ENCODE data around the gene DEFB131A.
"Not testable (repeated sequence)": the region's sequence is repeated elsewhere in the genome, so short reads cannot be mapped to it uniquely, and the experiment has no call there.

DEFB131A gene

GRCh38 chr4:9444114-9444513 lies at the start of gene DEFB131A:
Gene DEFB131A (plus strand): TSS chr4:9444414. CDS start chr4:9444534, 120 bp downstream.
- DNase-seq (ENCODE audit: low read depth) = not testable (repeated sequence)

- not testable (repeated sequence) for DNase-seq (ENCODE audit: low read depth)
Observed at GRCh38 chr4:9405774-9406173, 38.4 kb upstream of the DEFB131A start.

- DNase-seq (ENCODE audit: low read depth) = not testable (repeated sequence)
Observed at GRCh38 chr4:9406491-9406890, 37.7 kb upstream of the DEFB131A start.

GRCh38 chr4:9409793-9410192 lies 34.4 kb upstream of the DEFB131A start:
- no peak for DNase-seq (ENCODE audit: low read depth)

- DNase-seq (ENCODE audit: low read depth) = not testable (repeated sequence)
Observed at GRCh38 chr4:9421884-9422455, 22.2 kb upstream of the DEFB131A start.

GRCh38 chr4:9425916-9426315 lies 18.3 kb upstream of the DEFB131A start:
- DNase-seq (ENCODE audit: low read depth) = not testable (repeated sequence)

GRCh38 chr4:9430061-9430460 lies 14.2 kb upstream of the DEFB131A start:
- not testable (repeated sequence) for DNase-seq (ENCODE audit: low read depth)

- not testable (repeated sequence) for DNase-seq (ENCODE audit: low read depth)
Observed at GRCh38 chr4:9433320-9433719, 10.9 kb upstream of the DEFB131A start.

- not testable (repeated sequence) for DNase-seq (ENCODE audit: low read depth)
Observed at GRCh38 chr4:9436728-9437127, 7.5 kb upstream of the DEFB131A start.

GRCh38 chr4:9442355-9442754 lies 1.9 kb upstream of the DEFB131A start:
- DNase-seq (ENCODE audit: low read depth) = not testable (repeated sequence)

- DNase-seq (ENCODE audit: low read depth) = not testable (repeated sequence)
Observed at GRCh38 chr4:9444681-9445080, 467 bp downstream of the DEFB131A start.

GRCh38 chr4:9452251-9452650 lies 8.0 kb downstream of the DEFB131A start:
- DNase-seq (ENCODE audit: low read depth) = not testable (repeated sequence)

- not testable (repeated sequence) for DNase-seq (ENCODE audit: low read depth)
Observed at GRCh38 chr4:9454284-9454683, 10.1 kb downstream of the DEFB131A start.

- DNase-seq (ENCODE audit: low read depth) = not testable (repeated sequence)
Observed at GRCh38 chr4:9455046-9455445, 10.8 kb downstream of the DEFB131A start.

- not testable (repeated sequence) for DNase-seq (ENCODE audit: low read depth)
Observed at GRCh38 chr4:9479466-9479865, 35.3 kb downstream of the DEFB131A start.

GRCh38 chr4:9480066-9480465 lies 35.9 kb downstream of the DEFB131A start:
- DNase-seq (ENCODE audit: low read depth) = not testable (repeated sequence)

GRCh38 chr4:9482871-9483270 lies 38.7 kb downstream of the DEFB131A start:
- not testable (repeated sequence) for DNase-seq (ENCODE audit: low read depth)

- not testable (repeated sequence) for DNase-seq (ENCODE audit: low read depth)
Observed at GRCh38 chr4:9483682-9484081, 39.5 kb downstream of the DEFB131A start.

GRCh38 chr4:9486880-9487279 lies 42.7 kb downstream of the DEFB131A start:
- DNase-seq (ENCODE audit: low read depth) = not testable (repeated sequence)

GRCh38 chr4:9488796-9489195 lies 44.6 kb downstream of the DEFB131A start:
- not testable (repeated sequence) for DNase-seq (ENCODE audit: low read depth)

GRCh38 chr4:9490496-9490895 lies 46.3 kb downstream of the DEFB131A start:
- DNase-seq (ENCODE audit: low read depth) = not testable (repeated sequence)

GRCh38 chr4:9490986-9491385 lies 46.8 kb downstream of the DEFB131A start:
- DNase-seq (ENCODE audit: low read depth) = not testable (repeated sequence)

- DNase-seq (ENCODE audit: low read depth) = not testable (repeated sequence)
Observed at GRCh38 chr4:9493589-9493988, 49.4 kb downstream of the DEFB131A start.

All from fibroblast of gingiva (primary cell).